ENCODE measurements around the gene ZNF316.

Gene ZNF316

DNA sequence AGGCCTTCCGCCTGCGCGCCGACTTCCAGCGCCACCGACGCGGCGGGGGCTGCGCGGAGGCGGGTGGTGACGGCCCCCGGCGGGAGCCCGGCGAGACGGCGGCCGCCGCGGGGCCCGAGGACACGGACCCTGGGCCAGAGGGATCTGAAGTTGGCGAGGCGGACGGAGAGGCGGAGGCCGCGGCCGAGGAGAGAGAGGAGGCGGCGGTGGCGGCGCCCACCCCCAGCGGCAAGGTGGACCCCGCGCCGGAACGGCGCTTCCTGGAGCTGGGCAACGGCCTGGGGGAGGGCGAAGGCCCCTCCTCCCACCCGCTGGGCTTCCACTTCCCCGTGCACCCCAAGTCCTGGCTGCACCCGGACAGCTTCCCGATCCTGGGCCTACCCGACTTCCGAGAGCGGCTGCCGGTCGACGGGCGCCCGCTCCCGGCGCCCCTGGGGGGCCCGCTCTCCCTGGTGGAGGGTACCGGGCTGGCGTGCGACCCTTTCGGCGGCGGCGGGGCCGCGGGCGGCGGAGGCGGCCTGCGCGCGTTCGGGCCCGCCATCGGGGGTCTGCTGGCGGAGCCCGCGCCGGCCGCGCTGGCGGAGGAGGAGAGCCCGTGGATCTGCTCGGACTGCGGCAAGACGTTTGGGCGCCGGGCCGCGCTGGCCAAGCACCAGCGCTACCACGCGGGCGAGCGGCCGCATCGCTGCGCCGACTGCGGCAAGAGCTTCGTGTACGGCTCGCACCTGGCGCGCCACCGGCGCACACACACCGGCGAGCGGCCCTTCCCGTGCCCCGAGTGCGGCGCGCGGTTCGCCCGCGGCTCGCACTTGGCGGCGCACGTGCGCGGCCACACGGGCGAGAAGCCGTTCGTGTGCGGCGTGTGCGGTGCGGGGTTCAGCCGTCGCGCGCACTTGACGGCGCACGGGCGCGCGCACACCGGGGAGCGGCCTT, 16.2 kb downstream of the ZNF316 start:
- Histone ChIP-seq H3K4me2 (no peak overlapping the region), H3K36me3 (ENCODE audit: insufficient read depth) (no peaks in the 10 kb centered on the region; the same call in 1 of the 2 replicates), H3K79me2 (ENCODE audit: insufficient read depth, low read depth) (no peaks in the 10 kb centered on the region), H2AFZ (ENCODE audit: low read depth) (no peak overlapping the region), H4K20me1 (ENCODE audit: insufficient read depth) (no peaks in the 10 kb centered on the region), H3K4me3 (IDR thresholded peaks at IDR 0.05; ENCODE audit: insufficient read depth, low read depth, low read length) (no peak overlapping the region), H3K27ac (no peak overlapping the region), H3K27me3 (ENCODE audit: insufficient read depth, low read depth) (no peaks in the 10 kb centered on the region), H3K9ac (no peak overlapping the region), H3K4me1 (ENCODE audit: low read depth, poor library complexity, severe bottlenecking) (no peaks in the 10 kb centered on the region)
- TF ChIP-seq, protein P1, sequence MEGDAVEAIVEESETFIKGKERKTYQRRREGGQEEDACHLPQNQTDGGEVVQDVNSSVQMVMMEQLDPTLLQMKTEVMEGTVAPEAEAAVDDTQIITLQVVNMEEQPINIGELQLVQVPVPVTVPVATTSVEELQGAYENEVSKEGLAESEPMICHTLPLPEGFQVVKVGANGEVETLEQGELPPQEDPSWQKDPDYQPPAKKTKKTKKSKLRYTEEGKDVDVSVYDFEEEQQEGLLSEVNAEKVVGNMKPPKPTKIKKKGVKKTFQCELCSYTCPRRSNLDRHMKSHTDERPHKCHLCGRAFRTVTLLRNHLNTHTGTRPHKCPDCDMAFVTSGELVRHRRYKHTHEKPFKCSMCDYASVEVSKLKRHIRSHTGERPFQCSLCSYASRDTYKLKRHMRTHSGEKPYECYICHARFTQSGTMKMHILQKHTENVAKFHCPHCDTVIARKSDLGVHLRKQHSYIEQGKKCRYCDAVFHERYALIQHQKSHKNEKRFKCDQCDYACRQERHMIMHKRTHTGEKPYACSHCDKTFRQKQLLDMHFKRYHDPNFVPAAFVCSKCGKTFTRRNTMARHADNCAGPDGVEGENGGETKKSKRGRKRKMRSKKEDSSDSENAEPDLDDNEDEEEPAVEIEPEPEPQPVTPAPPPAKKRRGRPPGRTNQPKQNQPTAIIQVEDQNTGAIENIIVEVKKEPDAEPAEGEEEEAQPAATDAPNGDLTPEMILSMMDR (conservative IDR thresholded peaks at IDR 0.05; ENCODE audit: low read depth, low read length) = no peak

DNA sequence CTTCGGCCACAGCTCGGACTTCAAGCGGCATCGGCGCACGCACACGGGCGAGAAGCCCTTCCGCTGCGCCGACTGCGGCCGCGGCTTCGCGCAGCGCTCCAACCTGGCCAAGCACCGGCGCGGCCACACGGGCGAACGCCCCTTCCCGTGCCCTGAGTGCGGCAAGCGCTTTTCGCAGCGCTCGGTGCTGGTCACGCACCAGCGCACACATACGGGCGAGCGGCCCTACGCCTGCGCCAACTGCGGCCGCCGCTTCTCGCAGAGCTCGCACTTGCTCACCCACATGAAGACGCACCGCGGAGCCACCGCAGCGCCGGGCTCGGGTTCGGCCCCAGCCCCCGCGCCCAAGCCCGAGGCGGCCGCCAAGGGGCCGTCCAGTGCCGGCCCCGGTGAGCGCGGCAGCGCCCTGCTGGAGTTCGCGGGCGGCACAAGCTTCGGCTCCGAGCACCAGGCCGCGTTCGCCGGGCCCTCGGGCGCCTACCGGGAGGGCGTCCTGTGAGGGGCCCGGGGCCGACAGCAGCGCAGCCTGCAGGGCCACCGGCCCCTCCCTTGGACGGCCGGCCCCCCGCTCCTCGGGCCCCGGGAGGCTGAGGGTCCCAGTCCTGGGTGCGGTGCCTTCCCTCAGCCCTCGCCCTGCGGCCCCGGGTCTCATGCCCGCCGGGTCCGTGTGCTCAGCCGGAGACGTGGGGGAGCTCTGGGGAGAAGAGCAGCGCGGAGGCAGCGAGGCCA, 17.2 kb downstream of the ZNF316 start:
- Histone ChIP-seq H3K36me3 (ENCODE audit: insufficient read depth) (no peaks in the 10 kb centered on the region; the same call in 1 of the 2 replicates), H3K4me2 (no peak overlapping the region)
- TF ChIP-seq, protein P1 (conservative IDR thresholded peaks at IDR 0.05; ENCODE audit: low read depth, low read length) = no peak

GRCh38 chr7:6654842-6655610, 17.9 kb downstream of the ZNF316 start:
- H3K4me1 ChIP-seq (ENCODE audit: low read depth, poor library complexity, severe bottlenecking) = no peaks in the 10 kb centered on the region
- no peak overlapping the region for H3K4me2 ChIP-seq
- no peak overlapping the region for H3K9ac ChIP-seq
- no peak overlapping the region for H2AFZ ChIP-seq (ENCODE audit: low read depth)
- H3K27ac ChIP-seq = no peak overlapping the region
- no peaks in the 10 kb centered on the region for H4K20me1 ChIP-seq (ENCODE audit: insufficient read depth)
- no peaks in the 10 kb centered on the region; the same call in 1 of the 2 replicates for H3K36me3 ChIP-seq (ENCODE audit: insufficient read depth)
- H3K27me3 ChIP-seq (ENCODE audit: insufficient read depth, low read depth) = no peaks in the 10 kb centered on the region
- TF ChIP-seq, protein P1 (conservative IDR thresholded peaks at IDR 0.05; ENCODE audit: low read depth, low read length) = no peak
- H3K4me3 ChIP-seq (IDR thresholded peaks at IDR 0.05; ENCODE audit: insufficient read depth, low read depth, low read length) = no peak overlapping the region
- no peaks in the 10 kb centered on the region for H3K79me2 ChIP-seq (ENCODE audit: insufficient read depth, low read depth)

More for the DNA sequence above, 17.2 kb downstream of the ZNF316 start:
- Histone ChIP-seq H3K27ac (no peak overlapping the region), H3K9ac (no peak overlapping the region), H4K20me1 (ENCODE audit: insufficient read depth) (no peaks in the 10 kb centered on the region), H3K4me1 (ENCODE audit: low read depth, poor library complexity, severe bottlenecking) (no peaks in the 10 kb centered on the region), H3K4me3 (IDR thresholded peaks at IDR 0.05; ENCODE audit: insufficient read depth, low read depth, low read length) (no peak overlapping the region), H3K27me3 (ENCODE audit: insufficient read depth, low read depth) (no peaks in the 10 kb centered on the region), H3K79me2 (ENCODE audit: insufficient read depth, low read depth) (no peaks in the 10 kb centered on the region), H2AFZ (ENCODE audit: low read depth) (no peak overlapping the region)

GRCh38 chr7:6655636-6656385, 18.7 kb downstream of the ZNF316 start:
- Histone ChIP-seq H3K4me3 (IDR thresholded peaks at IDR 0.05; ENCODE audit: insufficient read depth, low read depth, low read length) (no peak overlapping the region), H3K27me3 (ENCODE audit: insufficient read depth, low read depth) (no peaks in the 10 kb centered on the region), H3K79me2 (ENCODE audit: insufficient read depth, low read depth) (no peaks in the 10 kb centered on the region), H3K4me1 (ENCODE audit: low read depth, poor library complexity, severe bottlenecking) (no peaks in the 10 kb centered on the region), H3K36me3 (ENCODE audit: insufficient read depth) (no peaks in the 10 kb centered on the region; the same call in 1 of the 2 replicates), H3K27ac (no peak overlapping the region), H3K9ac (no peak overlapping the region), H3K4me2 (no peak overlapping the region), H4K20me1 (ENCODE audit: insufficient read depth) (no peaks in the 10 kb centered on the region), H2AFZ (ENCODE audit: low read depth) (no peak overlapping the region)
- TF ChIP-seq, protein P1 (conservative IDR thresholded peaks at IDR 0.05; ENCODE audit: low read depth, low read length) = no peak
